K562 (cell line): ENCODE measurements around the gene ADAP2. TPM values are rescaled to one million over a fixed set of nuclear protein-coding genes. Genes with fewer than 3 reads are reported as not detected.

Source experiments
- ATAC-seq: fragments of 200-7000 bp; cut with Tn5 transposase; 3 replicates; pipeline ENCODE4 v1.9.1; 2020; ENCODE audit warnings: moderate library complexity
- BruUV-seq: library from RNA; stranded (reverse); fragments of 400-500 nt; replicated peaks from 2 replicates; lab custom pipeline; 2021; lab: Mats Ljungman, UMichigan
- CTCF ChIA-PET: fragments of 300-600 bp; formaldehyde crosslinking; extraction: SDS; loops from one replicate; lab custom pipeline; 2021; ENCODE audit warnings: low intra/inter-chr PET ratio; lab: Yijun Ruan, JAX
- POLR2A ChIA-PET: fragments of 300-600, 350-650 bp; sonication (Branson Sonifier 250); formaldehyde crosslinking; extraction: SDS; loops from one replicate; lab custom pipeline; 2021; ENCODE audit warnings: antibody characterized with exemption, inconsistent platforms; lab: Yijun Ruan, JAX
- DNase-seq, 4 experiments: peaks; one replicate each; pipeline versions ENCODE4 v3.0.0 to v3.0.0-alpha.2; 2011 to 2018; ENCODE audit warnings: low spot score in 3 of 4, mixed read lengths in 3 of 4; ENCODE audit errors: extremely low read depth in 1 of 4
- FAIRE-seq: peaks from 2 replicates; lab custom pipeline; 2011; peaks lifted over from hg19 to GRCh38; lab: Jason Lieb, UNC
- H2AFZ ChIP-seq: 2 replicates; pipeline ENCODE4 v1.6.0; 2011; ENCODE audit warnings: low read depth, low read length, control low read depth, inconsistent platforms
- H3K27ac ChIP-seq: fragments of 200-600 bp; 3 replicates; pipeline ENCODE4 v1.8.0; 2011; ENCODE audit warnings: low read depth, mild to moderate bottlenecking, control low read depth, inconsistent platforms, low read length, moderate library complexity, mixed read lengths; ENCODE audit errors: extremely low read depth
- H3K27me3 ChIP-seq, 2 experiments: fragments of 300-600 bp in 1 of 2; 2 replicates in 1 of 2; 3 replicates in 1 of 2; pipeline versions ENCODE4 v1.6.0 to v1.8.0; 2011; ENCODE audit warnings: inconsistent platforms in 2 of 2, low read length in 2 of 2, mild to moderate bottlenecking in 1 of 2, mixed read lengths in 1 of 2, moderate library complexity in 1 of 2; ENCODE audit not compliant: control insufficient read depth in 2 of 2, insufficient read depth in 2 of 2
- H3K36me3 ChIP-seq: fragments of 300-600 bp; 3 replicates; pipeline ENCODE4 v1.8.0; 2011; ENCODE audit warnings: mild to moderate bottlenecking, low read length, inconsistent platforms; ENCODE audit not compliant: control insufficient read depth, insufficient read depth
- H3K4me1 ChIP-seq, 2 experiments: fragments of 200-600 bp in 1 of 2; replicated peaks in 1 of 2; 2 replicates in 1 of 2; 3 replicates in 1 of 2; pipeline versions ENCODE4 v1.5.1 to v1.8.0; 2011; ENCODE audit warnings: inconsistent platforms in 2 of 2, low read length in 2 of 2, mild to moderate bottlenecking in 1 of 2, mixed read lengths in 1 of 2, moderate library complexity in 1 of 2; ENCODE audit not compliant: control insufficient read depth in 2 of 2, insufficient read depth in 2 of 2
- H3K4me2 ChIP-seq: 2 replicates; pipeline ENCODE4 v1.6.1; 2011; ENCODE audit warnings: low read length, control low read depth, inconsistent platforms, mixed read lengths; ENCODE audit not compliant: insufficient read depth
- H3K4me3 ChIP-seq: fragments of 200-600 bp; sonication (generic), shearing (Covaris generic); 2 replicates; pipeline ENCODE4 v1.5.1; 2016; ENCODE audit warnings: control low read depth, inconsistent platforms
- H3K79me2 ChIP-seq: fragments of 200-600 bp; 3 replicates; pipeline ENCODE4 v1.8.0; 2011; ENCODE audit warnings: low read length, inconsistent platforms; ENCODE audit not compliant: control insufficient read depth, insufficient read depth
- H3K9ac ChIP-seq, 2 experiments: 2 replicates each; pipeline versions ENCODE4 v1.6.0 to v1.6.1; 2011; ENCODE audit warnings: low read depth in 2 of 2, low read length in 2 of 2, control low read depth in 1 of 2, inconsistent platforms in 1 of 2, mild to moderate bottlenecking in 1 of 2, mixed read lengths in 1 of 2; ENCODE audit not compliant: insufficient read depth in 1 of 2
- H3K9me1 ChIP-seq: one replicate; pipeline ENCODE4 v1.6.0; 2011; ENCODE audit warnings: inconsistent platforms, mild to moderate bottlenecking, low read length, moderate library complexity; ENCODE audit not compliant: control insufficient read depth, insufficient read depth
- H3K9me3 ChIP-seq: replicated peaks from 2 replicates; pipeline ENCODE4 v1.5.1; 2011; ENCODE audit warnings: low read depth, low read length, inconsistent platforms; ENCODE audit not compliant: control insufficient read depth, insufficient read depth
- H4K20me1 ChIP-seq: replicated peaks from 2 replicates; pipeline ENCODE4 v1.6.1; 2011; ENCODE audit warnings: low read length, inconsistent platforms, mixed read lengths; ENCODE audit not compliant: control insufficient read depth, insufficient read depth
- EWSR1 ChIP-seq: fragments of 450-650 bp; IDR thresholded peaks from 2 replicates; pipeline ENCODE4 v1.6.1; 2018; ENCODE audit warnings: borderline replicate concordance, mild to moderate bottlenecking, low read depth, moderate library complexity; ENCODE audit not compliant: partially characterized antibody
- HLTF ChIP-seq: fragments of 450-650 bp; IDR thresholded peaks from 2 replicates; pipeline ENCODE4 v1.6.1; 2016
- ILK ChIP-seq: fragments of 450-650 bp; IDR thresholded peaks from 2 replicates; pipeline ENCODE4 v1.6.1; 2016; ENCODE audit warnings: missing genetic modification characterization, low read depth, mild to moderate bottlenecking, missing compliant biosample characterization, moderate library complexity, borderline replicate concordance
- NFE2L1 ChIP-seq: fragments of 450-650 bp; IDR thresholded peaks from 2 replicates; pipeline ENCODE4 v1.6.1; 2016; ENCODE audit warnings: missing genetic modification characterization, low read depth, mild to moderate bottlenecking, missing compliant biosample characterization, moderate library complexity, borderline replicate concordance
- NR0B1 ChIP-seq: fragments of 450-650 bp; IDR thresholded peaks from one replicate; pipeline ENCODE4 v1.6.1; 2018; ENCODE audit warnings: mild to moderate bottlenecking, moderate library complexity; ENCODE audit not compliant: partially characterized antibody
- SMC3 ChIP-seq: conservative IDR thresholded peaks from 2 replicates; pipeline ENCODE4 v1.6.1; 2011; ENCODE audit warnings: low read depth, low read length, improper control_type of control experiment; ENCODE audit not compliant: insufficient read depth
- SRSF9 ChIP-seq: fragments of 200-400 bp; formaldehyde crosslinking; IDR thresholded peaks from 2 replicates; pipeline ENCODE4 v1.6.1; 2017; ENCODE audit warnings: low read depth, low read length, borderline replicate concordance
- ZBTB33 ChIP-seq: sonication (generic); formaldehyde crosslinking; IDR thresholded peaks from 2 replicates; pipeline ENCODE4 v1.8.1; 2023; ENCODE audit warnings: mild to moderate bottlenecking, missing genetic modification reagents
- ZNF695 ChIP-seq: fragments of 450-650 bp; formaldehyde crosslinking; IDR thresholded peaks from 2 replicates; pipeline ENCODE4 v1.4.0; 2020; ENCODE audit warnings: mild to moderate bottlenecking, moderate library complexity
- WGBS: fragments of 100-300 bp; shearing (Covaris generic); methylation state at CpG from one replicate; pipeline ENCODE4 v1.1.6; 2016; ENCODE audit warnings: low coverage, mixed read lengths; ENCODE audit not compliant: insufficient coverage; ENCODE audit errors: missing lambda C conversion rate; 5-methylcytosine and 5-hydroxymethylcytosine counted together
- in situ Hi-C: fragments of 300-500 bp; cut with MboI; formaldehyde crosslinking; loops from 4 replicates; pipeline ENCODE4 v1.15.0; 2018; ENCODE audit warnings: inconsistent platforms, mixed read lengths
- intact Hi-C: fragments of 100-400 bp; cut with micrococcal nuclease; formaldehyde crosslinking; loops from 2 replicates; pipeline ENCODE4 v1.14.2; 2022
- polyA plus RNA-seq, 8 experiments: library from polyadenylated mRNA; depleted of rRNA in 4 of 8; stranded (reverse) in 5 of 8; unstranded in 3 of 8; fragments of >200 nt; fragmentation: Nextera tagmentation in 2 of 8; fragmentation: Illumina TruSeq in 1 of 8; extraction: Ambion mirVana in 2 of 8; extraction: Trizol in 1 of 8; gene quantifications; 2 replicates each; pipeline versions ENCODE4 v1.2.1 to v1.2.3, GENCODE V29; 2011 to 2014; ENCODE audit warnings: inconsistent platforms in 1 of 8, missing spikeins in 1 of 8
- total RNA-seq, 7 experiments: library from RNA; depleted of rRNA in 6 of 7; stranded (reverse); fragments of >200 nt in 6 of 7; fragmentation: Illumina TruSeq in 2 of 7; extraction: Trizol in 2 of 7; gene quantifications; 2 replicates each; pipeline versions ENCODE4 v1.2.1 to v1.2.3, GENCODE V29; 2011 to 2021; ENCODE audit warnings: low replicate concordance in 1 of 7

Gene ADAP2
- total and polyA plus RNA-seq, 9 of the 15 experiments (the other 6 are each of a cell fraction or from before 2014, with no cell fraction given) = 0.06 to 0.73 (median 0.23) TPM; not detected in 5

GRCh38 chr17:30969989-30970830, 48.5 kb downstream of the ADAP2 start (continued):
- TF ChIP-seq SMC3 = no peak
- TF ChIP-seq NFE2L1 (tag) = no peak
- TF ChIP-seq SRSF9 = no peak
- no peak for TF ChIP-seq HLTF
- TF ChIP-seq NR0B1 = no peak

DNA sequence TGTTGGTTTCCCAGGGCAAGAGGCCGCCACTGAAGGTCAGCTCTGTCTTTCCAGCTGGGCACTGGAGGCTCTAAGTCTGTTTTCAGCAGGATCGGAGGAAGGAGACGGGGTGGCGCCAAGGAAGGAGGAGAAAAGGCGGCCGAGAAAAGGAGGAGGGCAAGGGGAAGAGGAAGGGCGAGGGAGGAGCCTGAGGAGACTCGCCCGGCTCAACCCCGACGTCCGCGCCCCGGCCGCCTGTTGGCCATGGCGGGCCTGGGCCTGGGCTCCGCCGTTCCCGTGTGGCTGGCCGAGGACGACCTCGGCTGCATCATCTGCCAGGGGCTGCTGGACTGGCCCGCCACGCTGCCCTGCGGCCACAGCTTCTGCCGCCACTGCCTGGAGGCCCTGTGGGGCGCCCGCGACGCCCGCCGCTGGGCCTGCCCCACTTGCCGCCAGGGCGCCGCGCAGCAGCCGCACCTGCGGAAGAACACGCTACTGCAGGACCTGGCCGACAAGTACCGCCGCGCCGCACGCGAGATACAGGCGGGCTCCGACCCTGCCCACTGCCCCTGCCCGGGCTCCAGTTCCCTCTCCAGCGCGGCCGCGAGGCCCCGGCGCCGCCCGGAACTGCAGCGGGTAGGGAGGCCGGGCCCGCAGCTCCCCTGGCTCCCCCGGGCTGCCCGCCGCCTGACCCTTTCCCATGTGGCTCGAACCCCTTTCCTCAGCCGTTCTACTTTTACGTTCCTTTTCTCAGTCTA, 49.3 kb downstream of the ADAP2 start, which contains the start of gene RNF135:
Gene RNF135 (plus strand): TSS at position 209 of the 737 bp plus-strand sequence. CDS start 35 bp downstream, at position 244.
- ChIA-PET CTCF (no interaction called here), POLR2A (interaction anchor here (0.6 kb wide), 1 partner anchor 1731 kb away, joined by 3 read pairs; no protein-coding TSS in a partner anchor)
- H4K20me1 ChIP-seq = no peaks in the 10 kb centered on the region
- no peaks in the 10 kb centered on the region for H3K79me2 ChIP-seq
- H3K36me3 ChIP-seq = no peaks in the 10 kb centered on the region
- H3K4me1 ChIP-seq = peaks cover 0 to 3% of the 10 kb centered on the region in 2 experiments; a peak in 1 of 5 replicates
- no peak within 1 kb of the TSS for H3K4me2 ChIP-seq
- in situ Hi-C loops = no loop called here
- no peak within 1 kb of the TSS for H3K9ac ChIP-seq
- H3K9me1 ChIP-seq = no peaks in the 10 kb centered on the region
- H3K4me3 ChIP-seq = no peak within 1 kb of the TSS
- 83% methylated on average over 30 of the region's 66 CpGs for WGBS
- BruUV-seq = no TSS peak
- no peaks in the 10 kb centered on the region; the same call in 1 of the 2 replicates for H3K9me3 ChIP-seq
- no peaks in the 10 kb centered on the region for H3K27me3 ChIP-seq
- FAIRE-seq (no peak), ATAC-seq (no peak), DNase-seq (no peak)
- intact Hi-C loops = no loop called here
- TF ChIP-seq ILK (tag) (no peak), ZNF695 (CRISPR knock-in tag) (no peak), ZBTB33 (CRISPR knock-in tag) (peak; percentile 42), EWSR1 (no peak)
- no peak within 1 kb of the TSS for H3K27ac ChIP-seq
- H2AFZ ChIP-seq = no peak within 1 kb of the TSS
